GM10266 (cell line): ENCODE results near the gene DOK3.

Experiments used
- DNase-seq: peaks from one replicate; pipeline ENCODE4 v3.0.0; 2012; ENCODE audit errors: extremely low spot score
- CTCF ChIP-seq: IDR thresholded peaks from 2 replicates; pipeline ENCODE4 v1.5.1; 2012; ENCODE audit warnings: mild to moderate bottlenecking, low read depth; ENCODE audit not compliant: control insufficient read depth, insufficient read depth; ENCODE audit errors: missing control alignments

The DOK3 gene

GRCh38 chr5:177484902-177485549, 24.6 kb downstream of the DOK3 start:
- TF ChIP-seq CTCF, result no peak

GRCh38 chr5:177483994-177484901, 25.4 kb downstream of the DOK3 start:
- no peak for DNase-seq
- no peak for TF ChIP-seq CTCF

More at GRCh38 chr5:177484902-177485549, 24.6 kb downstream of the DOK3 start:
- no peak for DNase-seq

- no peak for TF ChIP-seq CTCF
- no peak for DNase-seq
These were observed 26.6 kb downstream of the DOK3 start for GRCh38 chr5:177483042-177483441.

- DNase-seq, result no peak
- TF ChIP-seq CTCF, result no peak
These were observed 27.2 kb downstream of the DOK3 start for GRCh38 chr5:177482359-177482795.

- TF ChIP-seq CTCF, result no peak
- DNase-seq, result no peak
These were observed 29.9 kb downstream of the DOK3 start for GRCh38 chr5:177479774-177480173.

GRCh38 chr5:177478711-177479646, 30.6 kb downstream of the DOK3 start:
- DNase-seq, result no peak
- no peak for TF ChIP-seq CTCF
